Vagina (tissue), 2 donors: ENCODE data around the gene ZBTB21.
"Not testable (repeated sequence)": the region's sequence is repeated elsewhere in the genome, so short reads cannot be mapped to it uniquely, and the experiment has no call there.

Source experiments
- POLR2AphosphoS5 ChIP-seq, 2 donors: sonication (generic); formaldehyde crosslinking; IDR thresholded peaks; one replicate each; pipeline ENCODE4 v1.9.0; 2017; ENCODE audit warnings: antibody characterized with exemption in 2 of 2, mild to moderate bottlenecking in 2 of 2, low read depth in 1 of 2; ENCODE audit not compliant: insufficient read depth in 1 of 2
- TF ChIP-seq, protein P1 (sequence below), 3 experiments: fragments of 450-650 bp in 2 of 3; fragments of 200-600 bp in 1 of 3; sonication (generic) in 1 of 3; IDR thresholded peaks; one replicate each; pipeline ENCODE4 v1.5.1; 2017 to 2019; ENCODE audit warnings: antibody characterized with exemption in 3 of 3, mild to moderate bottlenecking in 2 of 3, moderate library complexity in 2 of 3

DNA sequence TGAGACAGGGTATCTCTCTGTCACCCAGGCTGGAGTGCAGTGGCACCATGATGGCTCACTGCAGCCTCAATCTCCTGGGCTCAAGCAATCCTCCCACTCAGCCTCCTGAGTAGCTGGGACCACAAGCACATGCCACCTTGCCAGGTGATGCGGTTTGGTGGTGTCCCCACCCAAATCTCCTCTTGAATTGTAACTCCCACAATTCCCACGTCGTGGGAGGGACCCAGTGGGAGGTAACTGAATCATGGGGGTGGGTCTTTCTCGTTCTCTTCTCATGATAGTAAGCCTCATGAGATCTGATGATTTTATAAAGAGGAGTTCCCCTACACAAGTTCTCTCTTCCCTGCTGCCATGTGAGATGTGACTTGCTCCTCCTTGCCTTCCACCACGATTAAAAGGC, 15.5 kb downstream of the ZBTB21 start:
- TF ChIP-seq, protein P1, sequence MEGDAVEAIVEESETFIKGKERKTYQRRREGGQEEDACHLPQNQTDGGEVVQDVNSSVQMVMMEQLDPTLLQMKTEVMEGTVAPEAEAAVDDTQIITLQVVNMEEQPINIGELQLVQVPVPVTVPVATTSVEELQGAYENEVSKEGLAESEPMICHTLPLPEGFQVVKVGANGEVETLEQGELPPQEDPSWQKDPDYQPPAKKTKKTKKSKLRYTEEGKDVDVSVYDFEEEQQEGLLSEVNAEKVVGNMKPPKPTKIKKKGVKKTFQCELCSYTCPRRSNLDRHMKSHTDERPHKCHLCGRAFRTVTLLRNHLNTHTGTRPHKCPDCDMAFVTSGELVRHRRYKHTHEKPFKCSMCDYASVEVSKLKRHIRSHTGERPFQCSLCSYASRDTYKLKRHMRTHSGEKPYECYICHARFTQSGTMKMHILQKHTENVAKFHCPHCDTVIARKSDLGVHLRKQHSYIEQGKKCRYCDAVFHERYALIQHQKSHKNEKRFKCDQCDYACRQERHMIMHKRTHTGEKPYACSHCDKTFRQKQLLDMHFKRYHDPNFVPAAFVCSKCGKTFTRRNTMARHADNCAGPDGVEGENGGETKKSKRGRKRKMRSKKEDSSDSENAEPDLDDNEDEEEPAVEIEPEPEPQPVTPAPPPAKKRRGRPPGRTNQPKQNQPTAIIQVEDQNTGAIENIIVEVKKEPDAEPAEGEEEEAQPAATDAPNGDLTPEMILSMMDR (IDR thresholded peaks at IDR 0.05), result not testable (repeated sequence)
- TF ChIP-seq POLR2AphosphoS5 (IDR thresholded peaks at IDR 0.05; ENCODE audit: insufficient read depth in 1 of 2, low read depth in 1 of 2), result not testable (repeated sequence)
